A673 (cell line): ENCODE data around the gene PALB2.
"Not testable (repeated sequence)": the region's sequence is repeated elsewhere in the genome, so short reads cannot be mapped to it uniquely, and the experiment has no call there.

Experiments
- EZH2 ChIP-seq: fragments of 200-600 bp; sonication (generic); IDR thresholded peaks from 2 replicates; pipeline ENCODE4 v1.6.1; 2017; ENCODE audit warnings: borderline replicate concordance, low read depth, mild to moderate bottlenecking, mixed read lengths, antibody characterized with exemption, low read length; ENCODE audit not compliant: poor library complexity, severe bottlenecking
- TF ChIP-seq, protein P1 (sequence below): fragments of 300-800, 200-600 bp; sonication (generic); conservative IDR thresholded peaks from 2 replicates; pipeline ENCODE4 v1.5.1; 2017; ENCODE audit warnings: low read depth, mild to moderate bottlenecking, antibody characterized with exemption, low read length, moderate library complexity, mixed read lengths

DNA sequence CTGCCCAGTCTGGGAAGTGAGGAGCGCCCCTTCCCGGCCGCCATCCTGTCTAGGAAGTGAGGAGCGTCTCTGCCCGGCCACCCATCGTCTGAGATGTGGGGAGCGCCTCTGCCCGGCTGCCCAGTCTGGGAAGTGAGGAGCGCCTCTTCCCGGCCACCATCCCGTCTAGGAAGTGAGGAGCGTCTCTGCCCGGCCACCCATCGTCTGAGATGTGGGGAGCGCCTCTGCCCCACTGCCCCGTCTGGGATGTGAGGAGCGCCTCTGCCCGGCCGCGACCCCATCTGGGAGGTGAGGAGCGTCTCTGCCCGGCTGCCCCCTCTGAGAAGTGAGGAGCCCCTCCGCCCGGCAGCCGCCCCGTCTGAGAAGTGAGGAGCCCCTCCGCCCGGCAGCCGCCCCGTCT, 57.8 kb downstream of the PALB2 start:
- TF ChIP-seq, protein P1, sequence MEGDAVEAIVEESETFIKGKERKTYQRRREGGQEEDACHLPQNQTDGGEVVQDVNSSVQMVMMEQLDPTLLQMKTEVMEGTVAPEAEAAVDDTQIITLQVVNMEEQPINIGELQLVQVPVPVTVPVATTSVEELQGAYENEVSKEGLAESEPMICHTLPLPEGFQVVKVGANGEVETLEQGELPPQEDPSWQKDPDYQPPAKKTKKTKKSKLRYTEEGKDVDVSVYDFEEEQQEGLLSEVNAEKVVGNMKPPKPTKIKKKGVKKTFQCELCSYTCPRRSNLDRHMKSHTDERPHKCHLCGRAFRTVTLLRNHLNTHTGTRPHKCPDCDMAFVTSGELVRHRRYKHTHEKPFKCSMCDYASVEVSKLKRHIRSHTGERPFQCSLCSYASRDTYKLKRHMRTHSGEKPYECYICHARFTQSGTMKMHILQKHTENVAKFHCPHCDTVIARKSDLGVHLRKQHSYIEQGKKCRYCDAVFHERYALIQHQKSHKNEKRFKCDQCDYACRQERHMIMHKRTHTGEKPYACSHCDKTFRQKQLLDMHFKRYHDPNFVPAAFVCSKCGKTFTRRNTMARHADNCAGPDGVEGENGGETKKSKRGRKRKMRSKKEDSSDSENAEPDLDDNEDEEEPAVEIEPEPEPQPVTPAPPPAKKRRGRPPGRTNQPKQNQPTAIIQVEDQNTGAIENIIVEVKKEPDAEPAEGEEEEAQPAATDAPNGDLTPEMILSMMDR = not testable (repeated sequence)
- not testable (repeated sequence) for TF ChIP-seq EZH2
